Sigmoid colon (tissue), 7 donors: Measurements from ENCODE around the gene EVA1A. TPM values are rescaled to one million over a fixed set of nuclear protein-coding genes. Genes with fewer than 3 reads are reported as not detected.

ENCODE experiments used
- DNase-seq: peaks from one replicate; pipeline ENCODE4 v3.0.0-alpha.2; 2019
- H3K27ac ChIP-seq, 4 donors: fragments of 200-600 bp; sonication (generic); one replicate each; pipeline ENCODE4 v1.5.1; 2016 to 2019; ENCODE audit warnings: mild to moderate bottlenecking in 1 of 4
- H3K27me3 ChIP-seq, 3 donors: fragments of 200-600 bp; sonication (generic); one replicate each; pipeline ENCODE4 v1.5.1; 2019; ENCODE audit warnings: mild to moderate bottlenecking in 1 of 3
- H3K36me3 ChIP-seq, 4 donors: fragments of 200-600 bp; sonication (generic); one replicate each; pipeline ENCODE4 v1.5.1; 2016 to 2019
- H3K4me1 ChIP-seq, 4 donors: fragments of 200-600 bp; sonication (generic); one replicate each; pipeline ENCODE4 v1.5.1; 2017 to 2019
- H3K4me3 ChIP-seq, 4 donors: fragments of 200-600 bp; sonication (generic); one replicate each; pipeline ENCODE4 v1.5.1; 2017 to 2019; ENCODE audit warnings: mild to moderate bottlenecking in 2 of 4, moderate library complexity in 1 of 4
- H3K9me3 ChIP-seq, 4 donors: fragments of 200-600 bp in 3 of 4; sonication (generic) in 3 of 4; one replicate each; pipeline versions ENCODE4 v1.5.1 to v1.6.1; 2013 to 2019
- EP300 ChIP-seq, 4 donors: sonication (generic); formaldehyde crosslinking; IDR thresholded peaks; one replicate each; pipeline ENCODE4 v1.6.1; 2017; ENCODE audit warnings: antibody characterized with exemption in 4 of 4
- POLR2A ChIP-seq, 2 donors: fragments of 450-650 bp; IDR thresholded peaks; one replicate each; pipeline ENCODE4 v1.6.1; 2016; ENCODE audit warnings: antibody characterized with exemption in 2 of 2, mild to moderate bottlenecking in 2 of 2, moderate library complexity in 2 of 2
- POLR2AphosphoS5 ChIP-seq, 4 donors: sonication (generic); formaldehyde crosslinking; IDR thresholded peaks; one replicate each; pipeline ENCODE4 v1.6.1; 2017; ENCODE audit warnings: antibody characterized with exemption in 4 of 4
- WGBS, 2 donors: extraction: QIAGEN DNeasy Blood & Tissue Kit; methylation state at CpG; one replicate each; pipeline ENCODE4 v1.1.7; 2013; 5-methylcytosine and 5-hydroxymethylcytosine counted together
- intact Hi-C: fragments of 100-400 bp; cut with DNase I; formaldehyde crosslinking; loops from one replicate; pipeline ENCODE4 v1.15.1; 2023
- polyA plus RNA-seq, 3 donors: library from polyadenylated mRNA; stranded (reverse); fragments of 200-250 nt; gene quantifications; one replicate each; pipeline ENCODE4 v1.2.3, GENCODE V29; 2013
- total RNA-seq, 4 donors: library from RNA; depleted of rRNA; stranded (reverse); fragments of >200 nt; gene quantifications; one replicate each; pipeline ENCODE4 v1.1.0, GENCODE V29; 2016
- TF ChIP-seq, protein P1 (sequence below), 4 experiments: fragments of 450-650 bp in 3 of 4; fragments of 200-600 bp in 1 of 4; IDR thresholded peaks; one replicate each; pipeline ENCODE4 v1.5.1; 2016 to 2019; ENCODE audit warnings: antibody characterized with exemption in 4 of 4, mild to moderate bottlenecking in 3 of 4, moderate library complexity in 2 of 4
- donor health status: healthy with polysubstance abuse.
- donor health status: Bipolar disorder and iron deficiency.
- donor health status: healthy.

The EVA1A gene
- total and polyA plus RNA-seq, 7 donors = 1.2 to 5.4 (median 1.2) TPM; not detected in 4

DNA sequence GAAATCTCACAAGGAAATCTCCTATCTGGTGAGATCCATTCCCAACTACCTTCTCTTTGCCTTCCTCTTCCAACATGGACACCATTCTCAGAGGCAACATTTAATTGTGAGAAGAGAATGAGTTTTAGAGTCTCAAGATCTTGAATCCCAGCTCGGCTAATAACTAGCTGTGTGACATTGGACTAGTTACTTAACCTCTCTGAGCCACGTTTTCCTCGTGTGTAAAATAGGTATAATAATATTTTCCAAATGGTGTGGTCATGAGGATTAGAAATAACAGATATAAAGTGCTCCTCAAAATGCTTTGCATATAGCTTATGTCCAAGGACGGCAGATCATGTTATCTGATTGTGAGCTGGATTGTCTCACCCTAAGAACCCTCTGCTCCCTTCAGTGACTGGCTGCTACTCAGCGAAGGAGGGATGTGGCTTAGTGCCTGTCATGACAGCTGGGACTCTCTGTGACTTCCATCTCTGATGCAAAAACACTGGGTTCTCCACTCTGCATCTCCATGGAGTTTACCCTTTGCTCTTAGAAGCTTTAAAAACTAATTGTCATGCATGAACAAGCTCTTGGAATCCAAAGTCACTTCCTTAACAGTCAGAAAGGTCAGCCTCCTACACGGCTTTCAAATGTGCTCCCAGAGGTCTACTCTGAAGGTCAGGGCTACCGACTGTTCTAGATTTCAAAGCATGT lies 47.4 kb upstream of the EVA1A start:
- intact Hi-C loops = loop anchor here (5.0 to 10.0 kb wide), 2 partner anchors 143 to 686 kb away; no protein-coding TSS in a partner anchor
- H3K9me3 ChIP-seq = no peaks in the 10 kb centered on the region
- no peak overlapping the region for H3K4me3 ChIP-seq
- TF ChIP-seq POLR2AphosphoS5 (IDR thresholded peaks at IDR 0.05) (no peak), POLR2A (IDR thresholded peaks at IDR 0.05) (no peak), EP300 (IDR thresholded peaks at IDR 0.05) (no peak)
- TF ChIP-seq, protein P1, sequence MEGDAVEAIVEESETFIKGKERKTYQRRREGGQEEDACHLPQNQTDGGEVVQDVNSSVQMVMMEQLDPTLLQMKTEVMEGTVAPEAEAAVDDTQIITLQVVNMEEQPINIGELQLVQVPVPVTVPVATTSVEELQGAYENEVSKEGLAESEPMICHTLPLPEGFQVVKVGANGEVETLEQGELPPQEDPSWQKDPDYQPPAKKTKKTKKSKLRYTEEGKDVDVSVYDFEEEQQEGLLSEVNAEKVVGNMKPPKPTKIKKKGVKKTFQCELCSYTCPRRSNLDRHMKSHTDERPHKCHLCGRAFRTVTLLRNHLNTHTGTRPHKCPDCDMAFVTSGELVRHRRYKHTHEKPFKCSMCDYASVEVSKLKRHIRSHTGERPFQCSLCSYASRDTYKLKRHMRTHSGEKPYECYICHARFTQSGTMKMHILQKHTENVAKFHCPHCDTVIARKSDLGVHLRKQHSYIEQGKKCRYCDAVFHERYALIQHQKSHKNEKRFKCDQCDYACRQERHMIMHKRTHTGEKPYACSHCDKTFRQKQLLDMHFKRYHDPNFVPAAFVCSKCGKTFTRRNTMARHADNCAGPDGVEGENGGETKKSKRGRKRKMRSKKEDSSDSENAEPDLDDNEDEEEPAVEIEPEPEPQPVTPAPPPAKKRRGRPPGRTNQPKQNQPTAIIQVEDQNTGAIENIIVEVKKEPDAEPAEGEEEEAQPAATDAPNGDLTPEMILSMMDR (IDR thresholded peaks at IDR 0.05) = no peak
- no peak overlapping the region for H3K27ac ChIP-seq
- DNase-seq = no peak
- WGBS, 2 donors = 44 to 67% methylated on average over 7 of the region's 7 CpGs
- peaks cover 0 to 5% (median 1%) of the 10 kb centered on the region in 4 donors for H3K4me1 ChIP-seq
- peaks cover 0 to 22% (median 0%) of the 10 kb centered on the region in 3 donors for H3K27me3 ChIP-seq
- H3K36me3 ChIP-seq = no peaks in the 10 kb centered on the region

DNA sequence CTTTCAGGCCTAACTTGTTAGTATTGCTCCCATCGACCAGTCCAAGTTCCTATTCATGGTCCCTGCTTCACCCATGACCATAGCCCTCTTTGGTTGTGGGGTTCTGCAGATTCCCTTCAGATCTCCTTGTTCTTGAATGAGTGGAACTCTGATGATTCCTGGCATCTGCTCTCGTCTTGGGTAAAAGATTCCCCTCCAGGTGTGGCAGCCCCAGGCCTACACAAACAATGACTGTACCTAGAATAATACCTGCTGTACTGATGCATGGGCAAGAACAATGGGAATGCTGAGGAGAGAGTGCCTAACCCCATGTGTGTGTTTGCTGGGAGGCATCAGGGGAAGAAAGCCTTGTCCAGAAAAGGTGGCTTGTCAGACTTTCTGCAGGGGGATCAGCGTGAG lies 46.7 kb upstream of the EVA1A start:
- peaks cover 0 to 22% (median 0%) of the 10 kb centered on the region in 3 donors for H3K27me3 ChIP-seq
- H3K36me3 ChIP-seq = no peaks in the 10 kb centered on the region
- no peaks in the 10 kb centered on the region for H3K9me3 ChIP-seq
- no peak for DNase-seq
- TF ChIP-seq, protein P1 (IDR thresholded peaks at IDR 0.05) = no peak
- TF ChIP-seq POLR2A (IDR thresholded peaks at IDR 0.05) = no peak
- no peak for TF ChIP-seq EP300 (IDR thresholded peaks at IDR 0.05)
- TF ChIP-seq POLR2AphosphoS5 (IDR thresholded peaks at IDR 0.05) = no peak
- intact Hi-C loops = loop anchor here (5.0 to 10.0 kb wide), 2 partner anchors 143 to 685 kb away; no protein-coding TSS in a partner anchor
- no peak overlapping the region for H3K27ac ChIP-seq
- WGBS, 2 donors = 84 to 95% methylated on average over 3 of the region's 3 CpGs
- no peak overlapping the region for H3K4me3 ChIP-seq
- peaks cover 0 to 5% (median 1%) of the 10 kb centered on the region in 4 donors for H3K4me1 ChIP-seq

DNA sequence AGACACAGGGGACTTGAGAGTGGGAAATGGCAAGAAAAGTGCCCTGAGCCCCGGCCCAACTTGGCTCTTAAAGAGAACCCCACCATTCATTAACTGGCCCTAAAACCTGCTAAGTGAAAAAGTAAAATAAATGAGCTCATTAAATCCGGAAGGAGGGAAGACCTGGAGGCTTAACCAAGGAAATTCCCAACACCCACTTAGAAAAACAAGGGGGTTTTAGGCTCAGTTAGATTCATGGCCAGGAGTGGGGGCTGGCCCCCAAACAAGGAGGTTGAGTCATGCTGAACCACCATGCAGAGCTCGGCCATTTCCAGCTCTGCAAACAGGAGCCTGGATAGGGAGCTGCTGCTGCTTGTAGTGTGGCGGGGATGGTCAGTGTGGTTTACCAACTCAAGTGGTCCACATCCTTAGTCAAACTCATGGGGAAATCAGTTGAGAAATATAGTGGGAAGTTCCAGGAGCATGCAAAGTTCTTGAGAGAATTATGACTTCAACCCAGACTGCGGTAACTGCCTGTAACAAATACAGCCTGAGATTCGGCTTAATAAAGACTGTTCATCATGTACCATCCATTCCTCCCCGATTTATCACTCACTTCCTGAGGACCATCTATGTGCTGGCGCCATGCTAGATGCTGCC lies 46.1 kb upstream of the EVA1A start:
- H3K27ac ChIP-seq = no peak overlapping the region
- TF ChIP-seq, protein P1 (IDR thresholded peaks at IDR 0.05) = no peak
- TF ChIP-seq POLR2AphosphoS5 (IDR thresholded peaks at IDR 0.05) (no peak), EP300 (IDR thresholded peaks at IDR 0.05) (no peak)
- no peak overlapping the region for H3K4me3 ChIP-seq
- H3K4me1 ChIP-seq = peaks cover 0 to 5% (median 1%) of the 10 kb centered on the region in 4 donors
- peaks cover 0 to 22% (median 0%) of the 10 kb centered on the region in 3 donors for H3K27me3 ChIP-seq
- H3K36me3 ChIP-seq = no peaks in the 10 kb centered on the region
- 75 to 76% methylated on average over 8 of the region's 8 CpGs for WGBS, 2 donors
- DNase-seq = no peak
- intact Hi-C loops = loop anchor here (5.0 to 10.0 kb wide), 2 partner anchors 142 to 685 kb away; no protein-coding TSS in a partner anchor
- H3K9me3 ChIP-seq = no peaks in the 10 kb centered on the region

DNA sequence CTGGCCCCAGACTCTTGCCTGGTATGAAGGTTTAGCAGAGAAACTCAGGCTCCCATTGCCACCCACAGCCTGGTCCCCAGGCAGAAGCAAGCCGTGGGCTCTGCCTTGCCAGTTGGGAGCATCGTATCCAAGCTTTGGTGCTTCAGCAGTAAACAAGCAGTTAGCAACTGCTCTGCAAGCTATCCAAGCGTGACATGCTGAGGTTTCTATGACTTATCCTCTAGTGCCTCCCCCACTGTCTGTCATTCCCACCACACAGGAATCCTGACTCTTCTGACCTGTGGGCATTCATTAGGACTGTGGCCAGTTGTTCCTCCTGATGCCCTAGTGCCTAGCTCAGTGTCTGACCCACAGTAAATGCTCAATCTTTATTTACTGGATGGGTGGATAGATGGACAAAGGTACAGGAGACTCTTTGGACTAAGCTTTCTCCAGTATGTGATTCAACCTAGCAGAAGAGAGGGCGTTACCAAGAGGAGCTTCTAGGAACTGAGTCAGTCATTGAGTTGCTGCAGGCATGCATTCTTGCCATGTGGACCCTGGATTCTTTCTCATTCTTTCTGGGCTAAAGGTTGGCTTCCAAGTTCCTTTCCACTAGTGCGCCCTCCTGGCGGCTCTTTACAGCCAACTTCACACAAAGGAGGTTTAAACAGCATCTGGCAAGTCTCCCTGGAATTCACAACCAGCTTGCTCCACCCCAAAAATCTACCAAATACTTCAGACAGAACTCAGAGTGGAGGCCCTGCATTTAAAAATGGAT lies 45.2 kb upstream of the EVA1A start:
- no peak overlapping the region for H3K27ac ChIP-seq
- 35 to 62% methylated on average over 6 of the region's 6 CpGs for WGBS, 2 donors
- intact Hi-C loops = loop anchor here (5.0 to 10.0 kb wide), 2 partner anchors 141 to 684 kb away; no protein-coding TSS in a partner anchor
- H3K4me1 ChIP-seq = peaks cover 0 to 5% (median 1%) of the 10 kb centered on the region in 4 donors
- peaks cover 0 to 22% (median 0%) of the 10 kb centered on the region in 3 donors for H3K27me3 ChIP-seq
- no peak for DNase-seq
- H3K9me3 ChIP-seq = no peaks in the 10 kb centered on the region
- H3K4me3 ChIP-seq = no peak overlapping the region
- TF ChIP-seq POLR2A (IDR thresholded peaks at IDR 0.05) (no peak), EP300 (IDR thresholded peaks at IDR 0.05) (no peak)
- no peaks in the 10 kb centered on the region for H3K36me3 ChIP-seq
